ENCODE results near the gene CHRNB2.

DNA sequence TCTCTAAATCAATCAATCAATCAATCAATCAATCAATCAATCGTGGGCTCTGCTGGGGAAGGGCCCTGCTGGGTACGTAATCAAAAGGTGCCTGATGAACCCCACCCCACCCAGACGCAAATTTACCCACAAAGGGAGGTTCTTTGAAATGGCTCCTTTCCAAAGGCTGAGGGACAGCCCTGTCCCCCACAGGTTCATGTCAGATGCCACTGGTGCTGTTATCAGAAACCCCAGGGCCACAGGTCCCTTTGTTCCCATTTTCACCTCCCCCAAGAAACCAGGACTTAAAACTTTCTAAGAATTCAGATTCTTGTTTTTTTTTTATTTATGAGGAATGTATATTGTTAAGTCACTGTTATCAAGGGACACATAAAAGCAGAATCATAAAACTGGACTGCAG is 14.2 kb downstream of the CHRNB2 start:
- TF ChIP-seq, protein P1, sequence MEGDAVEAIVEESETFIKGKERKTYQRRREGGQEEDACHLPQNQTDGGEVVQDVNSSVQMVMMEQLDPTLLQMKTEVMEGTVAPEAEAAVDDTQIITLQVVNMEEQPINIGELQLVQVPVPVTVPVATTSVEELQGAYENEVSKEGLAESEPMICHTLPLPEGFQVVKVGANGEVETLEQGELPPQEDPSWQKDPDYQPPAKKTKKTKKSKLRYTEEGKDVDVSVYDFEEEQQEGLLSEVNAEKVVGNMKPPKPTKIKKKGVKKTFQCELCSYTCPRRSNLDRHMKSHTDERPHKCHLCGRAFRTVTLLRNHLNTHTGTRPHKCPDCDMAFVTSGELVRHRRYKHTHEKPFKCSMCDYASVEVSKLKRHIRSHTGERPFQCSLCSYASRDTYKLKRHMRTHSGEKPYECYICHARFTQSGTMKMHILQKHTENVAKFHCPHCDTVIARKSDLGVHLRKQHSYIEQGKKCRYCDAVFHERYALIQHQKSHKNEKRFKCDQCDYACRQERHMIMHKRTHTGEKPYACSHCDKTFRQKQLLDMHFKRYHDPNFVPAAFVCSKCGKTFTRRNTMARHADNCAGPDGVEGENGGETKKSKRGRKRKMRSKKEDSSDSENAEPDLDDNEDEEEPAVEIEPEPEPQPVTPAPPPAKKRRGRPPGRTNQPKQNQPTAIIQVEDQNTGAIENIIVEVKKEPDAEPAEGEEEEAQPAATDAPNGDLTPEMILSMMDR (IDR thresholded peaks at IDR 0.05; ENCODE audit: extremely low read depth in 1 of 2, insufficient read depth in 1 of 2, low read depth in 1 of 2, low read length in 2 of 2), result no peak
- no peak for TF ChIP-seq POLR2AphosphoS5 (IDR thresholded peaks at IDR 0.05; ENCODE audit: insufficient read depth, low read depth, low read length)
- TF ChIP-seq, protein P2, sequence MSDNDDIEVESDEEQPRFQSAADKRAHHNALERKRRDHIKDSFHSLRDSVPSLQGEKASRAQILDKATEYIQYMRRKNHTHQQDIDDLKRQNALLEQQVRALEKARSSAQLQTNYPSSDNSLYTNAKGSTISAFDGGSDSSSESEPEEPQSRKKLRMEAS (IDR thresholded peaks at IDR 0.05; ENCODE audit: insufficient read depth, insufficient read length), result no peak
- no peak for TF ChIP-seq MYC (IDR thresholded peaks at IDR 0.05; ENCODE audit: low read depth, low read length)
- no peak for TF ChIP-seq POLR2A (IDR thresholded peaks at IDR 0.05; ENCODE audit: low read depth, low read length)
- TF ChIP-seq JUN (IDR thresholded peaks at IDR 0.05; ENCODE audit: borderline replicate concordance, insufficient read depth, insufficient read length, low read depth), result no peak
